OCI-LY1 (cell line): ENCODE measurements around the gene MDN1.

ENCODE experiments used
- EZH2 ChIP-seq: fragments of 200-600 bp; sonication (generic), shearing (Covaris generic); IDR thresholded peaks from 2 replicates; pipeline ENCODE4 v1.8.0; 2017; ENCODE audit warnings: borderline replicate concordance, mixed run types, mild to moderate bottlenecking, antibody characterized with exemption, low read length, moderate library complexity, mixed read lengths
- TF ChIP-seq, protein P1 (sequence below): fragments of 200-600 bp; sonication (generic), shearing (Covaris generic); IDR thresholded peaks from 2 replicates; pipeline ENCODE4 v1.5.1; 2017; ENCODE audit warnings: mild to moderate bottlenecking, antibody characterized with exemption, low read length, moderate library complexity, mixed read lengths

GRCh38 chr6:89630488-89630887 is 189.1 kb downstream of the MDN1 start:
- TF ChIP-seq, protein P1, sequence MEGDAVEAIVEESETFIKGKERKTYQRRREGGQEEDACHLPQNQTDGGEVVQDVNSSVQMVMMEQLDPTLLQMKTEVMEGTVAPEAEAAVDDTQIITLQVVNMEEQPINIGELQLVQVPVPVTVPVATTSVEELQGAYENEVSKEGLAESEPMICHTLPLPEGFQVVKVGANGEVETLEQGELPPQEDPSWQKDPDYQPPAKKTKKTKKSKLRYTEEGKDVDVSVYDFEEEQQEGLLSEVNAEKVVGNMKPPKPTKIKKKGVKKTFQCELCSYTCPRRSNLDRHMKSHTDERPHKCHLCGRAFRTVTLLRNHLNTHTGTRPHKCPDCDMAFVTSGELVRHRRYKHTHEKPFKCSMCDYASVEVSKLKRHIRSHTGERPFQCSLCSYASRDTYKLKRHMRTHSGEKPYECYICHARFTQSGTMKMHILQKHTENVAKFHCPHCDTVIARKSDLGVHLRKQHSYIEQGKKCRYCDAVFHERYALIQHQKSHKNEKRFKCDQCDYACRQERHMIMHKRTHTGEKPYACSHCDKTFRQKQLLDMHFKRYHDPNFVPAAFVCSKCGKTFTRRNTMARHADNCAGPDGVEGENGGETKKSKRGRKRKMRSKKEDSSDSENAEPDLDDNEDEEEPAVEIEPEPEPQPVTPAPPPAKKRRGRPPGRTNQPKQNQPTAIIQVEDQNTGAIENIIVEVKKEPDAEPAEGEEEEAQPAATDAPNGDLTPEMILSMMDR = no peak
- TF ChIP-seq EZH2 = no peak
